ENCODE data around the gene TMCO1. TPM values are rescaled to one million over a fixed set of nuclear protein-coding genes. Genes with fewer than 3 reads are reported as not detected.
"Not testable (repeated sequence)": the region's sequence is repeated elsewhere in the genome, so short reads cannot be mapped to it uniquely, and the experiment has no call there.

Gene TMCO1
- total and polyA plus RNA-seq, 2 experiments from 2014 or later = 134 to 205 TPM

GRCh38 chr1:165712764-165713163 lies 55.9 kb downstream of the TMCO1 start:
- TF ChIP-seq EZH2 (IDR thresholded peaks at IDR 0.05; ENCODE audit: borderline replicate concordance) = no peak
- no peak for TF ChIP-seq CTCF (IDR thresholded peaks at IDR 0.05; ENCODE audit: poor library complexity)
- TF ChIP-seq EZH2phosphoT487 (IDR thresholded peaks at IDR 0.05; ENCODE audit: low read depth, severe bottlenecking, unreplicated experiment) = no peak
- WGBS (ENCODE audit: low lambda C conversion rate, missing lambda C conversion rate) = 96% methylated on average over 5 of the region's 5 CpGs

GRCh38 chr1:165707984-165708706 lies 60.5 kb downstream of the TMCO1 start:
- no peak overlapping the region for H2AFZ ChIP-seq
- H3K9me3 ChIP-seq (ENCODE audit: low read depth) = no peaks in the 10 kb centered on the region
- no peaks in the 10 kb centered on the region for H4K20me1 ChIP-seq (ENCODE audit: insufficient read depth, poor library complexity, severe bottlenecking)
- no peak overlapping the region for H3K4me2 ChIP-seq
- no peak overlapping the region for H3K4me3 ChIP-seq
- no peaks in the 10 kb centered on the region for H3K36me3 ChIP-seq (replicated peaks; ENCODE audit: insufficient read depth, low read depth)
- WGBS (ENCODE audit: low lambda C conversion rate, missing lambda C conversion rate) = 86% methylated on average over 9 of the region's 11 CpGs
- no peaks in the 10 kb centered on the region for H3K4me1 ChIP-seq (ENCODE audit: insufficient read depth)
- H3K79me2 ChIP-seq = no peaks in the 10 kb centered on the region
- no peaks in the 10 kb centered on the region for H3K9me2 ChIP-seq (replicated peaks; ENCODE audit: insufficient read depth)
- DNase-seq (ENCODE audit: low spot score) = no peak
- no peak for TF ChIP-seq EZH2phosphoT487 (IDR thresholded peaks at IDR 0.05; ENCODE audit: low read depth, severe bottlenecking, unreplicated experiment)
- no peak for TF ChIP-seq CTCF (IDR thresholded peaks at IDR 0.05; ENCODE audit: poor library complexity)
- TF ChIP-seq EZH2 (IDR thresholded peaks at IDR 0.05; ENCODE audit: borderline replicate concordance) = no peak
- no peak overlapping the region for H3K27ac ChIP-seq
- H3K27me3 ChIP-seq = peaks cover 11% of the 10 kb centered on the region

More at GRCh38 chr1:165712764-165713163, 55.9 kb downstream of the TMCO1 start:
- no peaks in the 10 kb centered on the region for H3K27me3 ChIP-seq
- no peaks in the 10 kb centered on the region for H3K9me3 ChIP-seq (ENCODE audit: low read depth)
- H3K79me2 ChIP-seq = no peaks in the 10 kb centered on the region
- DNase-seq (ENCODE audit: low spot score) = no peak
- no peak overlapping the region for H3K27ac ChIP-seq
- H3K4me2 ChIP-seq = no peak overlapping the region
- H3K4me1 ChIP-seq (ENCODE audit: insufficient read depth) = no peaks in the 10 kb centered on the region
- no peak overlapping the region for H2AFZ ChIP-seq
- no peak overlapping the region for H3K4me3 ChIP-seq
- no peaks in the 10 kb centered on the region for H4K20me1 ChIP-seq (ENCODE audit: insufficient read depth, poor library complexity, severe bottlenecking)
- no peaks in the 10 kb centered on the region for H3K9me2 ChIP-seq (replicated peaks; ENCODE audit: insufficient read depth)
- H3K36me3 ChIP-seq (replicated peaks; ENCODE audit: insufficient read depth, low read depth) = no peaks in the 10 kb centered on the region

- no peak overlapping the region for H3K4me2 ChIP-seq
- no peak for TF ChIP-seq EZH2phosphoT487 (IDR thresholded peaks at IDR 0.05; ENCODE audit: low read depth, severe bottlenecking, unreplicated experiment)
- TF ChIP-seq EZH2 (IDR thresholded peaks at IDR 0.05; ENCODE audit: borderline replicate concordance) = no peak
- TF ChIP-seq CTCF (IDR thresholded peaks at IDR 0.05; ENCODE audit: poor library complexity) = no peak
- H2AFZ ChIP-seq = no peak overlapping the region
- no peak overlapping the region for H3K4me3 ChIP-seq
- H3K4me1 ChIP-seq (ENCODE audit: insufficient read depth) = no peaks in the 10 kb centered on the region
- no peaks in the 10 kb centered on the region for H3K36me3 ChIP-seq (replicated peaks; ENCODE audit: insufficient read depth, low read depth)
- H3K9me2 ChIP-seq (replicated peaks; ENCODE audit: insufficient read depth) = no peaks in the 10 kb centered on the region
- H3K27ac ChIP-seq = no peak overlapping the region
- H4K20me1 ChIP-seq (ENCODE audit: insufficient read depth, poor library complexity, severe bottlenecking) = no peaks in the 10 kb centered on the region
- no peaks in the 10 kb centered on the region for H3K79me2 ChIP-seq
- no peaks in the 10 kb centered on the region for H3K9me3 ChIP-seq (ENCODE audit: low read depth)
- 72% methylated on average over 2 of the region's 2 CpGs for WGBS (ENCODE audit: low lambda C conversion rate, missing lambda C conversion rate)
- no peak for DNase-seq (ENCODE audit: low spot score)
- peaks cover 11% of the 10 kb centered on the region for H3K27me3 ChIP-seq
These were observed 65.0 kb downstream of the TMCO1 start for GRCh38 chr1:165703648-165704047.

- H3K27ac ChIP-seq; H3K79me2 ChIP-seq; H4K20me1 ChIP-seq (ENCODE audit: insufficient read depth, poor library complexity, severe bottlenecking); H3K4me3 ChIP-seq; H3K9me2 ChIP-seq (replicated peaks; ENCODE audit: insufficient read depth); H3K4me2 ChIP-seq; DNase-seq (ENCODE audit: low spot score); H2AFZ ChIP-seq; H3K9me3 ChIP-seq (ENCODE audit: low read depth); H3K4me1 ChIP-seq (ENCODE audit: insufficient read depth); H3K36me3 ChIP-seq (replicated peaks; ENCODE audit: insufficient read depth, low read depth); H3K27me3 ChIP-seq: not testable (repeated sequence)
- WGBS (ENCODE audit: low lambda C conversion rate, missing lambda C conversion rate) = 88% methylated on average over 7 of the region's 7 CpGs
These were observed 66.7 kb downstream of the TMCO1 start for GRCh38 chr1:165701922-165702321.

Measured in hepatocyte (in vitro differentiated cells).